Thoracic aorta (tissue), 2 donors: ENCODE measurements around the gene PPP2CA. TPM values are rescaled to one million over a fixed set of nuclear protein-coding genes. Genes with fewer than 3 reads are reported as not detected.

Experiments
- ATAC-seq: fragments of 150-250 bp; one replicate; pipeline ENCODE4 v1.8.0; 2017; ENCODE audit warnings: low read depth; ENCODE audit not compliant: insufficient number of reproducible peaks, low FRiP score
- DNase-seq: peaks from one replicate; pipeline ENCODE4 v3.0.0-alpha.2; 2020; ENCODE audit warnings: low spot score
- H3K27ac ChIP-seq, 2 donors: fragments of 200-600 bp; sonication (generic); 1 replicate in 1 of 2; 2 replicates in 1 of 2; pipeline ENCODE4 v1.5.1; 2016; ENCODE audit warnings: mild to moderate bottlenecking in 2 of 2, moderate library complexity in 2 of 2
- H3K27me3 ChIP-seq: fragments of 200-600 bp; sonication (generic); replicated peaks from 2 replicates; pipeline ENCODE4 v1.6.0; 2016; ENCODE audit warnings: mild to moderate bottlenecking; ENCODE audit not compliant: insufficient read depth
- H3K36me3 ChIP-seq: fragments of 200-600 bp; sonication (generic); one replicate; pipeline ENCODE4 v1.5.1; 2016
- H3K4me1 ChIP-seq, 2 donors: fragments of 200-600 bp; sonication (generic); 1 replicate in 1 of 2; 2 replicates in 1 of 2; pipeline versions ENCODE4 v1.5.1 to v1.6.0; 2016; ENCODE audit warnings: low read depth in 2 of 2, mild to moderate bottlenecking in 1 of 2; ENCODE audit not compliant: control insufficient read depth in 1 of 2
- H3K4me3 ChIP-seq: fragments of 200-600 bp; sonication (generic); 2 replicates; pipeline ENCODE4 v1.5.1; 2016; ENCODE audit warnings: mild to moderate bottlenecking
- H3K9me3 ChIP-seq: fragments of 200-600 bp; sonication (generic); 2 replicates; pipeline ENCODE4 v1.5.1; 2016
- total RNA-seq, 2 donors: library from RNA; depleted of rRNA; stranded (reverse); fragments of >200 nt; gene quantifications; one replicate each; pipeline versions ENCODE4 v1.1.0 to v1.2.3, GENCODE V29; 2016
- TF ChIP-seq, protein P1 (sequence below): fragments of 200-600 bp; sonication (generic); IDR thresholded peaks from one replicate; pipeline ENCODE4 v1.5.1; 2019; ENCODE audit warnings: antibody characterized with exemption

PPP2CA gene
- total RNA-seq, 2 donors from 2014 or later, result 53.9 to 145 TPM

DNA sequence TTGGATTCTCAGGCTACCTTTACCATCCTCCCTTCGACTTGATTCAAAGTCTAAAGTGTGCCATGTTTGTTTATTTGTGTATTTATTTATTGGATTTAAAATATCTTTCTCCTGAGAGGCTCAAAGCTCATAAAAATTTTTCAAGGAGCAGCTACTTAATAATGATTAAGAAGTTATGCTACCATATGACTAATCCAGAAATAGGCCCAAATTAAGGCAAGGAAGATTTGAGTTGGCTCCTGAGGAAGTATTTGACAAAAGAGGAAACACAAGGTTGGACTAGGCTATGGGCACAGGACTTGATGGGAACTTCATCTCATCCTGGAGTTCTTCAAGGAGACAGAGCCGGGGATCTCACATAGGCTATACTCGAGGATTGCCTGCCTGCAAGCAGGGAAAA, 22.4 kb upstream of the PPP2CA start:
- H3K27me3 ChIP-seq, result no peaks in the 10 kb centered on the region
- no peak for ATAC-seq
- TF ChIP-seq, protein P1, sequence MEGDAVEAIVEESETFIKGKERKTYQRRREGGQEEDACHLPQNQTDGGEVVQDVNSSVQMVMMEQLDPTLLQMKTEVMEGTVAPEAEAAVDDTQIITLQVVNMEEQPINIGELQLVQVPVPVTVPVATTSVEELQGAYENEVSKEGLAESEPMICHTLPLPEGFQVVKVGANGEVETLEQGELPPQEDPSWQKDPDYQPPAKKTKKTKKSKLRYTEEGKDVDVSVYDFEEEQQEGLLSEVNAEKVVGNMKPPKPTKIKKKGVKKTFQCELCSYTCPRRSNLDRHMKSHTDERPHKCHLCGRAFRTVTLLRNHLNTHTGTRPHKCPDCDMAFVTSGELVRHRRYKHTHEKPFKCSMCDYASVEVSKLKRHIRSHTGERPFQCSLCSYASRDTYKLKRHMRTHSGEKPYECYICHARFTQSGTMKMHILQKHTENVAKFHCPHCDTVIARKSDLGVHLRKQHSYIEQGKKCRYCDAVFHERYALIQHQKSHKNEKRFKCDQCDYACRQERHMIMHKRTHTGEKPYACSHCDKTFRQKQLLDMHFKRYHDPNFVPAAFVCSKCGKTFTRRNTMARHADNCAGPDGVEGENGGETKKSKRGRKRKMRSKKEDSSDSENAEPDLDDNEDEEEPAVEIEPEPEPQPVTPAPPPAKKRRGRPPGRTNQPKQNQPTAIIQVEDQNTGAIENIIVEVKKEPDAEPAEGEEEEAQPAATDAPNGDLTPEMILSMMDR, result no peak
- no peak overlapping the region for H3K4me3 ChIP-seq
- H3K4me1 ChIP-seq, result no peaks in the 10 kb centered on the region
- H3K9me3 ChIP-seq, result no peaks in the 10 kb centered on the region
- H3K36me3 ChIP-seq, result no peaks in the 10 kb centered on the region
- no peak for DNase-seq
- H3K27ac ChIP-seq, result no peak overlapping the region

DNA sequence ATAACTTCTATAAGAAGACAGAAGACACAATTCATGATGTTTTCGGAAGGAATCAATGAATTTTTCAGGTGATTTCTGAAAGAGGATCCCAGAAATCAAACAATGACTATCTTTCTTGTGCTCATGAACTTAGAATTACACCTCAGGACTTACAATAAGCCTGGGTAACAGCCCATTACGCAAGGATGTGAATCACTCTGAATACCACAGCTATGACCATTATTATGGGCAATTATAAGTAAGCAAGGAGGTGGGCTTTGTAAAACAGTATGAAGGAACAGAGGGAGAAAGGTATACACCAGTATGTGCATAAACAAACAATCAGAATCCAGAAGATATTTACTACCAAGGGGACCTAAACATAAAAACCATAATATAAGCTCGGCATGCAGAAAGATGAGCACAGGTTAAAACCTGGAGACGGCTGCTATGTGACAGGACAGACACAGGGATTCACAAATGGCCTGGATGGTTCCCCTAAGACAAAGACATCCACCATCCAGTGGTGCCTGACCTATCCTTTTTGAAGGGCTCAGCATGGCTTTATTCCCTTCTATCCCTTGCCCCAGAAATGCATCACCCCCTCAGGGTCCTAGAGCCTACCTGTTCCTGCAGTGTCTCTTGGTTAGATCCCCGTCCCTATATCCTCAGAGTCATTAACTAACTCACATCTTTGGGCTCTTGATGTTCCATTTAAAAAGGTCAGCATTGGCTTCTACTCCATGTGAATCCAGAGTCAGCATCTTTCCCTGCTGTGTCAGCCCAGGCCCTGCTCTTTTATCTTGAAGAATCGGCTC, 21.8 kb upstream of the PPP2CA start:
- Histone ChIP-seq H3K27ac (no peak overlapping the region), H3K4me3 (no peak overlapping the region), H3K4me1 (no peaks in the 10 kb centered on the region), H3K27me3 (no peaks in the 10 kb centered on the region), H3K36me3 (no peaks in the 10 kb centered on the region), H3K9me3 (no peaks in the 10 kb centered on the region)
- DNase-seq, result no peak
- TF ChIP-seq, protein P1, result no peak
- no peak for ATAC-seq

DNA sequence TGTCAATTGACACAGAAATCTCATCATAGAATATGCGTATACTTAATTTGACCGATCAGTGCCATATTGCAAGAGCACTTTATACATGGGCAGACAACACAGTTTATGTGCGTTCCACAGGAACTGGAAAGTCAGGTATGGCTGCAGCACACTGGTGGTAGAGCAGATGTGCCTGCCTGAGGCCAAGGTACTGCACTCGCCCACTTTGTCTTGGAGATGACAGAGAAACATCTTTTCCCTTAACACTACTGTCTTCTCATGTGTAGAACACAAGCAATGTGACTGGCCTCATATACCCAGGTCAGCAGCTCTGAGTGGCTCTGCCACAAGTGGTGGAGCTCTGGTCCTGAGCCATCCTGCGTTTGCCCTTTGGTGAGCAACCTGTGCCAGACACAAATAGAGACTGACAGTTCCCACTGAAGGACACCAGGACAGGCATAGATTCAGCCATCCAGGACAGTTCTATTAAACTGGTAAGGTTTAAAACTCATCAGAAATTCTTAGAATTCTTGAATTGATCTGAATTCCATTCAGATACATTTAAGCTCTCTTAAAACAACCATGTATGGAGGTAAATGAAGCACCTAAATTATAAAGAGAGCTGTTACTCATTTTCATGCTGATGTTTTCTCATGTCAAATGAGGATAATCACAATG, 21.0 kb upstream of the PPP2CA start:
- ATAC-seq (no peak), DNase-seq (no peak)
- H3K27ac ChIP-seq, result no peak overlapping the region

DNA sequence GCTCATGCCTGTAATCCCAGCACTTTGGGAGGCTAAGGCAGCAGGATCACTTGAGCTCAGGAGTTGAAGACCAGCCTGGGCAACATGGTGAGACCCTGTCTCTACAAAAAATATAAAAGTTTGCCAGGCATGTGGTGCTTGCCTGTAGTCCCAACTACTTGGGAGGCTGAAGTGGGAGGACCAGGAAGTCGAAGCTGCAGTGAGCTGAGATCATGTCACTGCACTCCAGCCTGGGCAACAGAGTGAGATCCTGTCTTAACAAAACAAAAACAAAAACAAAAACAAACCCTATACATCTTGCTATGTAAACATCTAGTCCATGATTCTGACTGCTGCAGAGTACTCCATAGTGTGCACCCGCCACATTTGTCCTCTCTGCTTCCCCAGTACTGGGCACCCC, 19.8 kb upstream of the PPP2CA start:
- ATAC-seq (no peak), DNase-seq (no peak)
- TF ChIP-seq, protein P1, result no peak
- Histone ChIP-seq H3K27me3 (no peaks in the 10 kb centered on the region), H3K4me3 (no peak overlapping the region), H3K4me1 (peaks cover 0 to 3% of the 10 kb centered on the region in 2 donors), H3K36me3 (no peaks in the 10 kb centered on the region), H3K9me3 (no peaks in the 10 kb centered on the region), H3K27ac (no peak overlapping the region)

More for the DNA sequence above, 21.0 kb upstream of the PPP2CA start:
- no peaks in the 10 kb centered on the region for H3K36me3 ChIP-seq
- no peaks in the 10 kb centered on the region for H3K27me3 ChIP-seq
- H3K4me3 ChIP-seq, result no peak overlapping the region
- no peaks in the 10 kb centered on the region for H3K9me3 ChIP-seq
- TF ChIP-seq, protein P1, result no peak
- no peaks in the 10 kb centered on the region for H3K4me1 ChIP-seq

DNA sequence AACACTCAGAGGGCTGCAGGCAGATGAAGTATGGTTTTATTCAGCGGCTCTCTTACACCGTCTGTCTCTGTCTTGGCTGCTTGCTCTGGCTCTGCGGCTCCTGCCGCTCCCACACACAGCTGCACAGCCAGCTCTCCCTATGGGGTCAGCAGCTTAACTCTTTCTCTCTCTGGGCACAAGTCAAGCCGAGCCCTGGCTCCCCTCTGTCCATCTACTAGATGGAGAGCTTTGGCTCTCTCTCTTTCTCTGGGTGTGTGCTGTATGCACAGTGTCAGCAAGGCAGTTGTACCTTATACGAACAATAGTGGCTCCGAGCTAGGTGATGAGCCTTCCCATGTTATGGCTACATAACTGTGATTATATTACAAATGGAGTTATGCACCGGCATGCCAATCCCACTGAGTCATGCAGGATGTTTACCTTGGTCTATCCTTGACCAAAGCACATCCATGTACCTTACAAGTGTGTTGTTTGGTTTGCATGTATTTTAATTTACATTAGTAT, 19.3 kb upstream of the PPP2CA start:
- TF ChIP-seq, protein P1, result no peak
- no peak for ATAC-seq
- no peaks in the 10 kb centered on the region for H3K36me3 ChIP-seq
- no peak for DNase-seq
- H3K27ac ChIP-seq, result no peak overlapping the region
- no peaks in the 10 kb centered on the region for H3K9me3 ChIP-seq
- no peaks in the 10 kb centered on the region for H3K27me3 ChIP-seq
- no peak overlapping the region for H3K4me3 ChIP-seq
- H3K4me1 ChIP-seq, result peaks cover 0 to 8% of the 10 kb centered on the region in 2 donors
